GM12874 (cell line): ENCODE data around the gene FN1.

Experiments used
- CTCF ChIP-seq: IDR thresholded peaks from 2 replicates; pipeline ENCODE4 v1.5.1; 2011; ENCODE audit warnings: low read depth, mild to moderate bottlenecking, control low read depth, low read length, moderate library complexity; ENCODE audit not compliant: insufficient read depth

Gene FN1

GRCh38 chr2:215358891-215359575, 76.8 kb downstream of the FN1 start:
- TF ChIP-seq CTCF = no peak

DNA sequence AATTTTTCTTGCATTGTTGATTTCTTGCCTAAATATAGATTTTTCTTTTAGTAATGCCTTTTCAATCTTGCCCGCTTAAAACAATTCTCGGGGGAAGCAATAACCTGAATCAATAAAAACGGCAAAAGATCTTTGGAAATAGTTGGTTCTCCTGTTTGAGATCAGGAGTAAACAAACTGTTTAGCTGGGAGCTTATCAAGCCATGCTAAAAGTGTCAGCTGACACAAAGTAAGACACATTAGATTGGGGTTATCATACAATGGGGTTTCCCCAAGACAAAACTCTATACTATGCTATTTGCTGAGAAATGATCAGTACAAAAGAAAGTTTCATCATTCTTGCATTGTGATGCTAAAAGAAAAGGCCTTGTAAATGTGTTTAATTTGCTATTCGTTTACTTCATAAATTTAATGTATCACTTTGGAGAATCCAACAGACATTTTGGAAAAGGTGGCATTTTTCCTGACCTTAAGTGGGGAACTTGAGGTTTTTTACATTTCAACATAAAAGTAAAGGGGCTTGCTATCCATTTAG, 77.5 kb downstream of the FN1 start:
- no peak for TF ChIP-seq CTCF

- TF ChIP-seq CTCF = no peak
These were observed 78.2 kb downstream of the FN1 start for GRCh38 chr2:215357660-215358059.

- no peak for TF ChIP-seq CTCF
These were observed 78.9 kb downstream of the FN1 start for GRCh38 chr2:215356948-215357461.

DNA sequence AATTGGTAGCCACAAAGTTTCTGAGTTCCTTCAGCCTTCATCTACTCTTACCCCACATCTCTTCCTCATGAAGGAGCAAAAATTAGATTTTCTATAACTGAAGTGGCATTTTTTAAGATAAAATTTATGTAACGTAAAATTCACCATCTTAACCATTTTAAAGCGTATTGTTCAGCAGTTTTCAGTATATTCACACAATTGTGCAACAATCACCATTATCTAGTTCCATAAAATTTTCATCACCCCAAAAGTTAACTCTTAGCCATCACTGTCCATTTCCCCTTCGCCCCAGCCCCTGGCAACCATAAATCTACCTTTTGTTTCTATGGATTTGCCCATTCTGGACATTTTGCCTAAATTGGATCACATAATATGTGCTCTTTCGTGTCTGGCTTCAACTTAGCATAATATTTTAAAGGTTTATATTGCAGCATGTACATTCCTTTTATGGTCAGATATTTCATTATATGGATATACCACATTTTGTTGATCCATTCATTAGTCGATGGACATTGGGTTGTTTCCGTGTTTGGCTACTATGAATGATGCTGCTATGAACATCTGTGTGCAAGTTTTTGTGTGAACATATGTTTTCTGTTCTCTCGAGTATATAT, 79.4 kb downstream of the FN1 start:
- no peak for TF ChIP-seq CTCF

DNA sequence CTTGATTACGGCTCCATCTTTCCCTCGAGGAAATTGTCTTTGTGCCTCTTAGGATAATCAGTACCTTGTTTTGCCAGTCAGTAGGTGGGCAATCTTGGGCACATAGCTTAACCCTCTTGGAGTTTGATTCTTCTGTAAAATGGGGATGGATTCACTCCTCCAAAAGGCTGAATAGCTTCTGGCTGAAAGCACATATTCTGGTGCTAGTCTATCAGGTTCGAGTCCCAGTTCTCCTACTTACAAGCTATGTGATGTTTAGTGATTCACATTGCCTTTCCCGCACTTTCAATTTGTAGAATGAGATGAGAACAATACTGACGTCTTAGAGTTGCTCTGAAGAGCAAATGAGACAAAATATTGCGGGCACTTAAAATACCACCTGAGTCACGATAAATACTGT, 80.1 kb downstream of the FN1 start:
- TF ChIP-seq CTCF = no peak

DNA sequence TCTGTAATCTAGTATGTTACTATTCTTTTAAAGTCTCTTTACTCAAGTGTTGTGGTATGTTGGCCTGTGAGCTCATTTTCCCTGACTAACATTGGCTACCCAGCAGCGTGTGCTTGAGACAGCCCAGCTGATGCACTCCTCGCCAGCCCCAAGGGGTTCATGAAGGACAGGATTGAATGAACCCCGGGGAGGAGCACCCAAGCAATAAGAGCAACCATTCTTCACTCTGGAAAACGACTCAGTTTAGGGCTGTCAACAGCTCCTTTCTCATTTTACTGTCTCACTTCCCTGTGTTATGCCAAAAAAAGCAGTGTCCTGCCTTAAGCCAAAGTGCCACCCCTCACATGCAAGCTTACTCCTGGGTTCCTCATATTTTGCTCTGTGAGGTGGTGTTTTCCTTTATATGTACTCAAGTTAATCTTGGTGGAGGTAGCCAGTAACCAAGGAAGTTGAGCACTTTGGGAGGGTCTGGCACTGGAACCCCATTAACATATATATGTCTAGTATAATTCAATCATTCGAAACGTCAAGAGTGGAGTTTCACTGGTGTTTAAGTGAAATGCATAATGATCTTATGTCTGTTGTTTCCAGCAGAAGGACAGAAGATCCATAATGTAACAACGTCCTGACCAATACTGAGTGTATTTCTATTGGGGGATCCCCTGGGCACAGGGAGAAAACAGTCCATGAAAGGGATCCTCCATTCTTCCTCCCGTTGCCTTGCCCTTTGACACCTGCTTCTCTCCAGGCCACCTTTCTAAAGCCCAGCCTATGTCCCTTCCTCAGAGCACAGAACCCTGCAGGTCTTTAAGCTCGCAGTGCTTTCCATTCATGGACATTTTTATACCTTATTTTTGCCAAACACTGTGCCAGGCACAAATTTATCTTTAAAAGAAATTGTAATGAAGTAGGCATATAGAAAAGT, 80.8 kb downstream of the FN1 start:
- TF ChIP-seq CTCF = no peak
